Testis (tissue), 3 donors: ENCODE data around the gene AGO1. TPM values are rescaled to one million over a fixed set of nuclear protein-coding genes. Genes with fewer than 3 reads are reported as not detected.
"Not testable (repeated sequence)": the region's sequence is repeated elsewhere in the genome, so short reads cannot be mapped to it uniquely, and the experiment has no call there.

Experiments used
- DNase-seq: peaks from one replicate; pipeline ENCODE4 v3.0.0-alpha.2; 2019
- H3K27ac ChIP-seq, 2 donors: fragments of 200-600 bp; sonication (generic); one replicate each; pipeline ENCODE4 v1.5.1; 2019
- H3K27me3 ChIP-seq: fragments of 200-600 bp; sonication (generic); one replicate; pipeline ENCODE4 v1.5.1; 2019
- H3K36me3 ChIP-seq: fragments of 200-600 bp; sonication (generic); one replicate; pipeline ENCODE4 v1.5.1; 2017; ENCODE audit warnings: low read depth; ENCODE audit errors: missing control alignments
- H3K4me1 ChIP-seq: fragments of 200-600 bp; sonication (generic); one replicate; pipeline ENCODE4 v1.5.1; 2019
- H3K4me3 ChIP-seq, 2 donors: fragments of 200-600 bp; sonication (generic); one replicate each; pipeline ENCODE4 v1.5.1; 2017 to 2019
- H3K9me3 ChIP-seq: fragments of 200-600 bp; sonication (generic); one replicate; pipeline ENCODE4 v1.5.1; 2017
- CTCF ChIP-seq, 3 experiments: fragments of 450-650 bp in 2 of 3; fragments of 200-600 bp in 1 of 3; sonication (generic) in 1 of 3; IDR thresholded peaks; one replicate each; pipeline ENCODE4 v1.5.1; 2016 to 2019; ENCODE audit warnings: antibody characterized with exemption in 3 of 3, mild to moderate bottlenecking in 2 of 3, moderate library complexity in 1 of 3
- POLR2A ChIP-seq: fragments of 450-650 bp; IDR thresholded peaks from one replicate; pipeline ENCODE4 v1.6.1; 2017; ENCODE audit warnings: antibody characterized with exemption, mild to moderate bottlenecking, moderate library complexity
- WGBS, 2 donors: methylation state at CpG; one replicate each; pipeline ENCODE4 v1.1.5; 2018; 5-methylcytosine and 5-hydroxymethylcytosine counted together
- intact Hi-C: fragments of 100-400 bp; cut with DNase I; formaldehyde crosslinking; loops from one replicate; pipeline ENCODE4 v1.15.1; 2023; ENCODE audit warnings: low total_unique reads
- polyA plus RNA-seq: library from polyadenylated mRNA; stranded (reverse); fragments of 350-450 nt; fragmentation: Illumina TruSeq; extraction: RNeasy Lipid Tissue Mini Kit (QIAGEN cat#74804); gene quantifications from one replicate; pipeline ENCODE4 v1.2.3, GENCODE V29; 2014; ENCODE audit warnings: low read depth, low replicate concordance; ENCODE audit not compliant: insufficient read depth
- total RNA-seq, 2 donors: library from RNA; depleted of rRNA; stranded (reverse); fragments of >200 nt; gene quantifications; one replicate each; pipeline ENCODE4 v1.2.3, GENCODE V29; 2016

Gene AGO1
- total and polyA plus RNA-seq, 3 donors from 2014 or later: 11.5 to 41.9 (median 32.3) TPM

- no peak for DNase-seq
- H3K36me3 ChIP-seq: no peaks in the 10 kb centered on the region
- H3K4me3 ChIP-seq: no peak overlapping the region
- no peaks in the 10 kb centered on the region for H3K27me3 ChIP-seq
- no peaks in the 10 kb centered on the region for H3K4me1 ChIP-seq
- WGBS, 2 donors: 91 to 94% methylated on average over 1 of the region's 1 CpG
- H3K27ac ChIP-seq: no peak overlapping the region
- TF ChIP-seq CTCF (IDR thresholded peaks at IDR 0.05): no peak
- no peak for TF ChIP-seq POLR2A
- no peaks in the 10 kb centered on the region for H3K9me3 ChIP-seq
- intact Hi-C loops: no loop called here
Measured at GRCh38 chr1:35968396-35968795, 85.4 kb downstream of the AGO1 start.

DNA sequence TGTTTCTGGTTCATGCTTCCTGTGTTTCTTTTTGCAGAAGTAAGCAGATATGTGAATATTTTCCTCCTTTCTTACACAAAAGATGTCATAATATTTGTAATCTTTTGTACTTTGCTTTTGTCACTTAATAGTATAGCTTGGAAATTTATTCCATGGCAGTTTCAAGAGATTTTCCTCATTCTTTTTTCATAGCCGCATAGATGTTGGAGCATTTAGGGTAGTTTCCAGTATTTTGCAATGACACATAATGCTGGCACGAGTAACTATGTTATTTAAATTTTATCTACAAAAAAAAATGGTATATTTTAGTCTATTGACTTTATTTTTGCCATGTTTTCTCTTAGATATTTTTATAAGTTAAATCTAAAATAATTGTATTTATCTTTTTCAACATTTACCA, 88.6 kb downstream of the AGO1 start:
- intact Hi-C loops: no loop called here
- Histone ChIP-seq H3K27ac (no peak overlapping the region), H3K4me1 (no peaks in the 10 kb centered on the region), H3K36me3 (no peaks in the 10 kb centered on the region), H3K9me3 (no peaks in the 10 kb centered on the region), H3K27me3 (no peaks in the 10 kb centered on the region), H3K4me3 (no peak overlapping the region)
- 93 to 95% methylated on average over 2 of the region's 2 CpGs for WGBS, 2 donors
- TF ChIP-seq CTCF (IDR thresholded peaks at IDR 0.05) (no peak), POLR2A (no peak)
- no peak for DNase-seq

DNA sequence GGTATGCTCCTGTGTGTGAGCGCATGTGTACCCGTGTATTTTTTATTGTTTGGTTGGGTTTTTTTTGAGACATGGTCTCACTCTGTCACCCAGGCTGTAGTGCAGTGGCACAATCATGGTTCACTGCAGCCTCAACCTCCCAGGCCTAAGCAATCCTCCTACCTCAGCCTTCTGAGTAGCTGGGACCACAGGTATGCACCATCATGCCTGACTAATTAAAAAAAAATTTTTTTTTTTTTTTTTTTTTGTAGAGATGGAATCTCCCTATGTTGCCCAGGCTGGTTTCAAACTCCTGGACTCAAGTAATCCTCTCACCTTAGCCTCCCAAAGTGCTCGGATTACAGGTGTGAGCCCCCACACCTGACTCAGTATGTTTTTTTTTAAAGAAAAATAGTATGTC, 89.6 kb downstream of the AGO1 start:
- H3K27me3 ChIP-seq, intact Hi-C loops, H3K9me3 ChIP-seq, DNase-seq, H3K4me3 ChIP-seq, H3K27ac ChIP-seq, H3K36me3 ChIP-seq, H3K4me1 ChIP-seq: not testable (repeated sequence)
- WGBS, 2 donors: 93 to 97% methylated on average over 3 of the region's 3 CpGs

GRCh38 chr1:35980090-35980489, 97.1 kb downstream of the AGO1 start:
- no peaks in the 10 kb centered on the region for H3K36me3 ChIP-seq
- H3K4me1 ChIP-seq: no peaks in the 10 kb centered on the region
- DNase-seq: no peak
- no peak overlapping the region for H3K4me3 ChIP-seq
- intact Hi-C loops: no loop called here
- no peaks in the 10 kb centered on the region for H3K9me3 ChIP-seq
- no peak for TF ChIP-seq CTCF (IDR thresholded peaks at IDR 0.05)
- no peaks in the 10 kb centered on the region for H3K27me3 ChIP-seq
- H3K27ac ChIP-seq: no peak overlapping the region

Other genes with a start within 250 kb of the AGO1 start
- 10 to 100 TPM; 46.8 to 50.1 TPM for gene PSMB2, start 241.7 kb upstream of the AGO1 start, total RNA-seq
- 59.9 TPM for gene PSMB2, start 241.7 kb upstream of the AGO1 start, polyA plus RNA-seq
- gene C1orf216, start 164.3 kb upstream of the AGO1 start, total RNA-seq: 10 to 100 TPM; 17.7 to 19.8 TPM
- 20.5 TPM for gene C1orf216, start 164.3 kb upstream of the AGO1 start, polyA plus RNA-seq
- 10 to 100 TPM in 1 of 2 donors, 1 to 10 TPM in 1; 8.8 to 28.8 TPM for gene CLSPN, start 113.2 kb upstream of the AGO1 start, total RNA-seq
- 4.9 TPM for gene CLSPN, start 113.2 kb upstream of the AGO1 start, polyA plus RNA-seq
- gene AGO4, start 75.2 kb upstream of the AGO1 start, total RNA-seq: 10 to 100 TPM; 17.4 to 24.0 TPM
- gene AGO4, start 75.2 kb upstream of the AGO1 start, polyA plus RNA-seq: 21.6 TPM
- gene AGO3, start 47.9 kb downstream of the AGO1 start, total RNA-seq: 10 to 100 TPM; 42.6 to 47.2 TPM
- 22.4 TPM for gene AGO3, start 47.9 kb downstream of the AGO1 start, polyA plus RNA-seq
- 10 to 100 TPM; 35.1 to 65.0 TPM for gene TEKT2, start 200.9 kb downstream of the AGO1 start, total RNA-seq
- 117 TPM for gene TEKT2, start 200.9 kb downstream of the AGO1 start, polyA plus RNA-seq
- gene ADPRS, start 205.7 kb downstream of the AGO1 start, total RNA-seq: 100 to 1,000 TPM in 1 of 2 donors, 10 to 100 TPM in 1; 84.4 to 106 TPM
- gene ADPRS, start 205.7 kb downstream of the AGO1 start, polyA plus RNA-seq: 41.8 TPM
- 1 to 10 TPM; 1.3 to 2.0 TPM for gene COL8A2, start 242.0 kb downstream of the AGO1 start, total RNA-seq
- gene COL8A2, start 242.0 kb downstream of the AGO1 start, polyA plus RNA-seq: 4.2 TPM